Body of pancreas (tissue), 4 donors: ENCODE results near the gene TRAFD1. TPM values are rescaled to one million over a fixed set of nuclear protein-coding genes. Genes with fewer than 3 reads are reported as not detected.
A peak's percentile ranks its signal among the peaks of the same experiment; 100 is the strongest.

Experiments
- ATAC-seq: fragments of 150-250 bp; one replicate; pipeline ENCODE4 v1.9.1; 2016
- DNase-seq, 4 donors: peaks; one replicate each; pipeline ENCODE4 v3.0.0-alpha.2; 2019
- H3K27ac ChIP-seq, 4 donors: fragments of 200-600 bp; sonication (generic); 1 replicate in 3 of 4; 2 replicates in 1 of 4; pipeline versions ENCODE4 v1.5.1 to v1.6.1; 2016 to 2019; ENCODE audit warnings: mild to moderate bottlenecking in 1 of 4, mixed read lengths in 1 of 4, moderate library complexity in 1 of 4
- H3K27me3 ChIP-seq, 2 donors: fragments of 200-600 bp; sonication (generic); one replicate each; pipeline ENCODE4 v1.6.0; 2016; ENCODE audit warnings: mild to moderate bottlenecking in 1 of 2
- H3K36me3 ChIP-seq, 2 donors: fragments of 200-600 bp; sonication (generic); replicated peaks in 1 of 2; 2 replicates each; pipeline ENCODE4 v1.5.1; 2016; ENCODE audit warnings: low read depth in 2 of 2; ENCODE audit not compliant: insufficient read depth in 1 of 2
- H3K4me1 ChIP-seq: fragments of 200-600 bp; sonication (generic); one replicate; pipeline ENCODE4 v1.6.0; 2016
- H3K4me3 ChIP-seq, 2 donors: fragments of 200-600 bp; sonication (generic); 1 replicate in 1 of 2; 2 replicates in 1 of 2; pipeline ENCODE4 v1.5.1; 2016 to 2019
- H3K9me3 ChIP-seq, 3 donors: fragments of 200-600 bp; sonication (generic); 1 replicate in 2 of 3; 2 replicates in 1 of 3; pipeline ENCODE4 v1.5.1; 2016
- CTCF ChIP-seq, 7 experiments: fragments of 450-650 bp in 4 of 7; fragments of 200-600 bp in 3 of 7; sonication (generic) in 3 of 7; IDR thresholded peaks; one replicate each; pipeline ENCODE4 v1.5.1; 2016 to 2019; ENCODE audit warnings: antibody characterized with exemption in 7 of 7
- POLR2A ChIP-seq, 3 donors: fragments of 450-650 bp; IDR thresholded peaks; one replicate each; pipeline ENCODE4 v1.6.1; 2016; ENCODE audit warnings: antibody characterized with exemption in 3 of 3, mild to moderate bottlenecking in 2 of 3
- WGBS, 2 donors: methylation state at CpG; one replicate each; pipeline ENCODE4 v1.1.5; 2017; 5-methylcytosine and 5-hydroxymethylcytosine counted together
- intact Hi-C: fragments of 100-400 bp; cut with DNase I; formaldehyde crosslinking; loops from one replicate; pipeline ENCODE4 v1.15.1; 2023
- total RNA-seq, 2 donors: library from RNA; depleted of rRNA; stranded (reverse); fragments of >200 nt; gene quantifications; one replicate each; pipeline ENCODE4 v1.1.0, GENCODE V29; 2016

TRAFD1 gene
- total RNA-seq, 2 donors from 2014 or later: 13.2 to 15.3 TPM

- Histone ChIP-seq H3K27ac (no peak overlapping the region), H3K4me3 (no peak overlapping the region), H3K4me1 (peaks cover 22% of the 10 kb centered on the region), H3K9me3 (no peaks in the 10 kb centered on the region), H3K27me3 (no peaks in the 10 kb centered on the region), H3K36me3 (no peaks in the 10 kb centered on the region)
- 74 to 77% methylated on average over 5 of the region's 5 CpGs for WGBS, 2 donors
- intact Hi-C loops: no loop called here
- DNase-seq (no peak), ATAC-seq (no peak)
- TF ChIP-seq CTCF (IDR thresholded peaks at IDR 0.05) (no peak), POLR2A (IDR thresholded peaks at IDR 0.05) (no peak)
These were observed 13.4 kb upstream of the TRAFD1 start for GRCh38 chr12:112111931-112112330.

- intact Hi-C loops: no loop called here
- Histone ChIP-seq H3K27me3 (no peaks in the 10 kb centered on the region), H3K4me3 (no peak overlapping the region), H3K27ac (no peak overlapping the region), H3K4me1 (peaks cover 15% of the 10 kb centered on the region), H3K36me3 (no peaks in the 10 kb centered on the region), H3K9me3 (no peaks in the 10 kb centered on the region)
- DNase-seq (peak in 3 of 4 donors; percentile 8 to 60 (median 39)), ATAC-seq (no peak)
- WGBS, 2 donors: 71 to 79% methylated on average over 5 to 6 of the region's 6 CpGs
- no peak for TF ChIP-seq POLR2A (IDR thresholded peaks at IDR 0.05)
- no peak for TF ChIP-seq CTCF (IDR thresholded peaks at IDR 0.05)
These were observed 12.8 kb upstream of the TRAFD1 start for GRCh38 chr12:112112409-112113133.

DNA sequence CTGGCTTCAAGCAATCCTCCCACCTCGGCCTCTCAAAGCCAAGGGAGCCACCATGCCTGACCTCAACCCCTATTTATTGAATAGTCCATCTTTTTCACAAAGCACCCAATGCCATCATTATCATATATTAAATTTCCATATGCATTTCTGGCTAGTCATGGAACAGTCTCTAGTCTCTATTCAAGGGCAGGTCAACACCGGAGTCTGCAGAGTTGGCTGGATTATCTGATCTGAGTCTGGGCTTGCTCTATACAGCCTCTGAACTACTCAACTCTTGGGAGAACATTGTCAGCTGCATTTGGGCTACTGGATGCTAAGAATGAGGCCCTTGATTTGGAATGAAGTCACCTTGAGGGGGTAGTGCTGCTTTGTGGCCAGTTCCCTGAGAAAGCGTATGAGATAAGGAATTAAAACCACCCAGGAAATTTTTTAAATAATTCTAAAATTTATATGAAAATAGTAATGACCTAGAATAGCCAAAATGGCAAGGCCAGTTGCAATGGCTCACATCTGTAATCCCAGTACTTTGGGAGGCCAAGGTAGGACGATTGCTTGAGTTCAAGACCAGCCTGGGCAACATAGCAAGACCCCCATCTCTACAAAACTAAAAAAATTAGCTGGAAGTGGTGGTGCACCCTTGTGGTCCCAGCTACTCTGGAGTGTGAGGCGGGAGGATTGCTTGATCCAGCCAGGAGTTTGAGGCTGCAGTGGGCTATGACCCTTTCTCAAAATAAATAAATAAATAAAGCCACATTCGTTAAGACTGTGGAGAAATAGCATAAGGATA is 9.9 kb upstream of the TRAFD1 start:
- 82 to 89% methylated on average over 6 of the region's 6 CpGs for WGBS, 2 donors
- DNase-seq: peak in 1 of 4 donors; percentile 3

GRCh38 chr12:112116232-112117060 is 8.9 kb upstream of the TRAFD1 start:
- peaks cover 9% of the 10 kb centered on the region for H3K4me1 ChIP-seq
- 34 to 49% methylated on average over 5 to 7 of the region's 7 CpGs for WGBS, 2 donors
- no peak overlapping the region for H3K4me3 ChIP-seq
- DNase-seq (peak; percentile 67 to 85 (median 82)), ATAC-seq (peak; percentile 93)
- H3K36me3 ChIP-seq: no peaks in the 10 kb centered on the region
- TF ChIP-seq CTCF (IDR thresholded peaks at IDR 0.05): no peak
- TF ChIP-seq POLR2A (IDR thresholded peaks at IDR 0.05): peak in 2 of 3 donors; percentile 47 to 58
- H3K9me3 ChIP-seq: no peaks in the 10 kb centered on the region
- H3K27me3 ChIP-seq: no peaks in the 10 kb centered on the region
- intact Hi-C loops: no loop called here
- peak overlapping the region in 3 of 4 donors; percentile 44 to 77 (median 67) for H3K27ac ChIP-seq

More for the DNA sequence above, 9.9 kb upstream of the TRAFD1 start:
- Histone ChIP-seq H3K27me3 (no peaks in the 10 kb centered on the region), H3K27ac (no peak overlapping the region), H3K9me3 (no peaks in the 10 kb centered on the region), H3K36me3 (no peaks in the 10 kb centered on the region), H3K4me1 (peaks cover 9% of the 10 kb centered on the region), H3K4me3 (no peak overlapping the region)
- TF ChIP-seq POLR2A (IDR thresholded peaks at IDR 0.05): no peak
- intact Hi-C loops: no loop called here
- ATAC-seq: no peak

- Histone ChIP-seq H3K27ac (no peak overlapping the region), H3K9me3 (no peaks in the 10 kb centered on the region), H3K36me3 (no peaks in the 10 kb centered on the region), H3K4me3 (no peak overlapping the region), H3K27me3 (no peaks in the 10 kb centered on the region), H3K4me1 (peaks cover 18% of the 10 kb centered on the region)
- ATAC-seq (no peak), DNase-seq (no peak)
- intact Hi-C loops: no loop called here
- TF ChIP-seq CTCF (IDR thresholded peaks at IDR 0.05) (no peak), POLR2A (IDR thresholded peaks at IDR 0.05) (no peak)
- WGBS, 2 donors: 75 to 79% methylated on average over 8 of the region's 8 CpGs
These were observed 7.7 kb upstream of the TRAFD1 start for GRCh38 chr12:112117685-112118084.
